HEK293 (cell line): ENCODE measurements around the gene ISOC2.

Experiments used
- ATF2 ChIP-seq: fragments of 450-650 bp; formaldehyde crosslinking; IDR thresholded peaks from 2 replicates; pipeline ENCODE4 v1.5.1; 2016; ENCODE audit warnings: missing biosample characterization, missing genetic modification characterization, low read depth
- BCL11B ChIP-seq: fragments of 450-650 bp; formaldehyde crosslinking; IDR thresholded peaks from 2 replicates; pipeline ENCODE4 v1.5.1; 2016; ENCODE audit warnings: low read depth, missing biosample characterization, missing genetic modification characterization
- GLIS1 ChIP-seq: fragments of 450-650 bp; formaldehyde crosslinking; IDR thresholded peaks from 2 replicates; pipeline ENCODE4 v1.5.1; 2016; ENCODE audit warnings: missing biosample characterization, missing genetic modification characterization
- HOXC10 ChIP-seq: sonication (generic); formaldehyde crosslinking; IDR thresholded peaks from 2 replicates; pipeline ENCODE4 v1.8.1; 2023; ENCODE audit warnings: mild to moderate bottlenecking, missing genetic modification reagents
- HOXD13 ChIP-seq: sonication (generic); formaldehyde crosslinking; IDR thresholded peaks from 2 replicates; pipeline ENCODE4 v1.8.0; 2022; ENCODE audit warnings: missing genetic modification reagents, borderline replicate concordance
- KLF10 ChIP-seq: fragments of 450-650 bp; IDR thresholded peaks from 2 replicates; pipeline ENCODE4 v1.5.1; 2018; ENCODE audit warnings: missing biosample characterization, mild to moderate bottlenecking, missing genetic modification characterization
- KLF16 ChIP-seq: fragments of 450-650 bp; formaldehyde crosslinking; IDR thresholded peaks from 2 replicates; pipeline ENCODE4 v1.5.1; 2017; ENCODE audit warnings: missing biosample characterization, missing genetic modification characterization
- KLF7 ChIP-seq: fragments of 450-650 bp; formaldehyde crosslinking; IDR thresholded peaks from 2 replicates; pipeline ENCODE4 v1.5.1; 2016; ENCODE audit warnings: missing biosample characterization, missing genetic modification characterization, borderline replicate concordance
- KLF9 ChIP-seq: fragments of 450-650 bp; formaldehyde crosslinking; IDR thresholded peaks from 2 replicates; pipeline ENCODE4 v1.5.1; 2016; ENCODE audit warnings: missing biosample characterization, missing genetic modification characterization, low read depth
- MEIS1 ChIP-seq: sonication (generic); formaldehyde crosslinking; IDR thresholded peaks from 2 replicates; pipeline ENCODE4 v1.8.1; 2022; ENCODE audit warnings: missing genetic modification reagents, mild to moderate bottlenecking, borderline replicate concordance
- OSR2 ChIP-seq: fragments of 450-650 bp; formaldehyde crosslinking; IDR thresholded peaks from 2 replicates; pipeline ENCODE4 v1.5.1; 2016; ENCODE audit warnings: missing biosample characterization, missing genetic modification characterization
- OVOL3 ChIP-seq: fragments of 450-650 bp; formaldehyde crosslinking; IDR thresholded peaks from 2 replicates; pipeline ENCODE4 v1.5.1; 2016; ENCODE audit warnings: missing biosample characterization, missing genetic modification characterization
- SP2 ChIP-seq: fragments of 450-650 bp; formaldehyde crosslinking; IDR thresholded peaks from 2 replicates; pipeline ENCODE4 v1.5.1; 2016; ENCODE audit warnings: missing biosample characterization, missing genetic modification characterization
- SP7 ChIP-seq: fragments of 450-650 bp; formaldehyde crosslinking; IDR thresholded peaks from 2 replicates; pipeline ENCODE4 v1.5.1; 2016; ENCODE audit warnings: missing biosample characterization, missing genetic modification characterization
- ZBTB20 ChIP-seq: fragments of 450-650 bp; formaldehyde crosslinking; IDR thresholded peaks from 2 replicates; pipeline ENCODE4 v1.5.1; 2016; ENCODE audit warnings: missing biosample characterization, missing genetic modification characterization
- ZBTB8A ChIP-seq: fragments of 450-650 bp; formaldehyde crosslinking; IDR thresholded peaks from 2 replicates; pipeline ENCODE4 v1.5.1; 2016; ENCODE audit warnings: missing biosample characterization, missing genetic modification characterization
- ZNF157 ChIP-seq: fragments of 450-650 bp; formaldehyde crosslinking; IDR thresholded peaks from 2 replicates; pipeline ENCODE4 v1.5.1; 2016; ENCODE audit warnings: missing biosample characterization, missing genetic modification characterization
- ZNF184 ChIP-seq: fragments of 450-650 bp; IDR thresholded peaks from 2 replicates; pipeline ENCODE4 v1.5.1; 2018; ENCODE audit warnings: missing biosample characterization, mild to moderate bottlenecking, missing genetic modification characterization
- ZNF202 ChIP-seq: fragments of 450-650 bp; formaldehyde crosslinking; IDR thresholded peaks from 2 replicates; pipeline ENCODE4 v1.5.1; 2016; ENCODE audit warnings: missing biosample characterization, missing genetic modification characterization, borderline replicate concordance
- ZNF211 ChIP-seq: fragments of 450-650 bp; formaldehyde crosslinking; IDR thresholded peaks from 2 replicates; pipeline ENCODE4 v1.5.1; 2016; ENCODE audit warnings: low read depth, missing biosample characterization, missing genetic modification characterization
- ZNF248 ChIP-seq: fragments of 450-650 bp; formaldehyde crosslinking; IDR thresholded peaks from 2 replicates; pipeline ENCODE4 v1.5.1; 2017; ENCODE audit warnings: missing biosample characterization, missing genetic modification characterization
- ZNF266 ChIP-seq: fragments of 450-650 bp; formaldehyde crosslinking; IDR thresholded peaks from 2 replicates; pipeline ENCODE4 v1.5.1; 2016; ENCODE audit warnings: missing biosample characterization, missing genetic modification characterization, low read depth
- ZNF366 ChIP-seq: fragments of 450-650 bp; formaldehyde crosslinking; conservative IDR thresholded peaks from 2 replicates; pipeline ENCODE4 v1.5.1; 2016; ENCODE audit warnings: missing biosample characterization, missing genetic modification characterization
- ZNF449 ChIP-seq: fragments of 450-650 bp; formaldehyde crosslinking; IDR thresholded peaks from 2 replicates; pipeline ENCODE4 v1.5.1; 2017; ENCODE audit warnings: missing biosample characterization, mild to moderate bottlenecking, missing genetic modification characterization, moderate library complexity
- ZNF473 ChIP-seq: fragments of 450-650 bp; formaldehyde crosslinking; IDR thresholded peaks from 2 replicates; pipeline ENCODE4 v1.5.1; 2017; ENCODE audit warnings: missing biosample characterization, missing genetic modification characterization
- ZNF558 ChIP-seq: fragments of 450-650 bp; formaldehyde crosslinking; IDR thresholded peaks from 2 replicates; pipeline ENCODE4 v1.5.1; 2016; ENCODE audit warnings: missing biosample characterization, missing genetic modification characterization
- ZNF626 ChIP-seq: fragments of 450-650 bp; sonication (Bioruptor Pico); formaldehyde crosslinking; IDR thresholded peaks from 2 replicates; pipeline ENCODE4 v1.5.1; 2018; ENCODE audit warnings: missing biosample characterization, missing genetic modification characterization, inconsistent platforms
- ZNF658 ChIP-seq: fragments of 450-650 bp; formaldehyde crosslinking; IDR thresholded peaks from 2 replicates; pipeline ENCODE4; 2016; ENCODE audit warnings: missing biosample characterization, missing genetic modification characterization
- ZNF660 ChIP-seq: fragments of 450-650 bp; IDR thresholded peaks from 2 replicates; pipeline ENCODE4 v1.5.1; 2018; ENCODE audit warnings: missing biosample characterization, mild to moderate bottlenecking, missing genetic modification characterization
- ZSCAN18 ChIP-seq: fragments of 450-650 bp; formaldehyde crosslinking; IDR thresholded peaks from 2 replicates; pipeline ENCODE4 v1.5.1; 2016; ENCODE audit warnings: missing biosample characterization, missing genetic modification characterization

Gene ISOC2

GRCh38 chr19:55441692-55442321 lies 19.6 kb downstream of the ISOC2 start (continued):
- TF ChIP-seq ZNF184 (tag by site-specific recombination), result no peak
- TF ChIP-seq ZNF157 (tag by site-specific recombination), result no peak
- TF ChIP-seq ZNF473 (tag by site-specific recombination), result no peak
- no peak for TF ChIP-seq ZNF248 (tag by site-specific recombination)
- no peak for TF ChIP-seq ZNF449
- no peak for TF ChIP-seq OVOL3
- TF ChIP-seq SP2, result peak; percentile 34
- no peak for TF ChIP-seq ZNF658 (tag by site-specific recombination)
- no peak for TF ChIP-seq ZNF266 (tag by site-specific recombination)
- TF ChIP-seq ZNF626, result no peak
- TF ChIP-seq KLF9, result peak; percentile 18; the same call in 1 of the 2 replicates
- no peak for TF ChIP-seq MEIS1
- TF ChIP-seq HOXC10, result no peak
- TF ChIP-seq KLF16, result no peak
- TF ChIP-seq OSR2 (tag by site-specific recombination), result no peak
- TF ChIP-seq ZSCAN18 (tag by site-specific recombination), result no peak
- no peak for TF ChIP-seq HOXD13 (CRISPR knock-in tag)
- peak; percentile 22; the same call in 1 of the 2 replicates for TF ChIP-seq GLIS1
- TF ChIP-seq ZNF558 (tag by site-specific recombination), result no peak
- TF ChIP-seq ZBTB20 (tag by site-specific recombination), result no peak; the same call in 1 of the 2 replicates
- TF ChIP-seq SP7 (tag by site-specific recombination), result no peak
- peak; percentile 54 for TF ChIP-seq ZBTB8A
- TF ChIP-seq ATF2 (tag by site-specific recombination), result no peak
- TF ChIP-seq KLF10, result no peak
- TF ChIP-seq BCL11B, result no peak
- no peak for TF ChIP-seq ZNF366 (tag by site-specific recombination)
- no peak for TF ChIP-seq KLF7 (tag by site-specific recombination)
- TF ChIP-seq ZNF660 (tag by site-specific recombination), result no peak
- TF ChIP-seq ZNF202 (tag by site-specific recombination), result no peak
- TF ChIP-seq ZNF211 (tag by site-specific recombination), result no peak
